Measurements from ENCODE around the gene ARHGAP18.

GRCh38 chr6:129672341-129672682, 37.7 kb downstream of the ARHGAP18 start:
- TF ChIP-seq ZNF512 (CRISPR knock-in tag; IDR thresholded peaks at IDR 0.05) (no peak), DNMT1 (CRISPR knock-in tag; IDR thresholded peaks at IDR 0.05) (no peak), CTCF (CRISPR knock-in tag; IDR thresholded peaks at IDR 0.05) (no peak), ZNF432 (CRISPR knock-in tag; IDR thresholded peaks at IDR 0.05; ENCODE audit: borderline replicate concordance) (no peak), EP300 (IDR thresholded peaks at IDR 0.05; ENCODE audit: low read depth in 2 of 2, low read length in 2 of 2) (no peak), EP300 (CRISPR knock-in tag; IDR thresholded peaks at IDR 0.05; ENCODE audit: borderline replicate concordance) (no peak), SP2 (CRISPR knock-in tag; IDR thresholded peaks at IDR 0.05) (no peak), KAT8 (CRISPR knock-in tag; IDR thresholded peaks at IDR 0.05) (no peak)
